Loucy (cell line): ENCODE measurements around the gene COL9A1.

Source experiments
- H2AFZ ChIP-seq: fragments of 200-600 bp; sonication (generic); 2 replicates; pipeline ENCODE4 v1.6.0; 2016; ENCODE audit warnings: antibody characterized with exemption, mild to moderate bottlenecking, low read length, moderate library complexity
- H3F3A ChIP-seq: fragments of 200-600 bp; 2 replicates; pipeline ENCODE4 v1.6.0; 2016; ENCODE audit warnings: antibody characterized with exemption, low read depth, mild to moderate bottlenecking
- H3K27me3 ChIP-seq: fragments of 200-600 bp; sonication (generic); 2 replicates; pipeline ENCODE4 v1.6.1; 2014; ENCODE audit warnings: low read length, mild to moderate bottlenecking; ENCODE audit not compliant: insufficient read depth, poor library complexity, severe bottlenecking
- H3K36me3 ChIP-seq: fragments of 200-600 bp; sonication (generic); 2 replicates; pipeline ENCODE4 v1.6.1; 2016; ENCODE audit warnings: low read length; ENCODE audit not compliant: insufficient read depth
- H3K4me1 ChIP-seq: fragments of 200-600 bp; sonication (generic); 2 replicates; pipeline ENCODE4 v1.5.1; 2014; ENCODE audit warnings: low read length, mild to moderate bottlenecking; ENCODE audit not compliant: insufficient read depth, poor library complexity, severe bottlenecking
- H3K4me2 ChIP-seq: fragments of 200-600 bp; sonication (generic); 2 replicates; pipeline ENCODE4 v1.6.0; 2014; ENCODE audit warnings: antibody characterized with exemption, low read length, low read depth, mild to moderate bottlenecking; ENCODE audit not compliant: poor library complexity, severe bottlenecking
- H3K4me3 ChIP-seq: fragments of 200-600 bp; sonication (generic); 2 replicates; pipeline ENCODE4 v1.5.1; 2014; ENCODE audit warnings: low read length, mild to moderate bottlenecking, mixed read lengths; ENCODE audit not compliant: poor library complexity, severe bottlenecking
- H3K79me2 ChIP-seq: fragments of 200-600 bp; sonication (generic); 2 replicates; pipeline ENCODE4 v1.6.1; 2014; ENCODE audit warnings: low read length; ENCODE audit not compliant: insufficient read depth
- H3K9ac ChIP-seq: fragments of 200-600 bp; sonication (generic); 2 replicates; pipeline ENCODE4 v1.6.0; 2014; ENCODE audit warnings: mild to moderate bottlenecking, low read depth, low read length, moderate library complexity; ENCODE audit not compliant: poor library complexity, severe bottlenecking
- H3K9me2 ChIP-seq: fragments of 200-600 bp; sonication (generic); replicated peaks from 2 replicates; pipeline ENCODE4 v1.6.1; 2016; ENCODE audit warnings: low read depth, low read length, mixed read lengths
- H3K9me3 ChIP-seq: fragments of 200-600 bp; sonication (generic); 2 replicates; pipeline ENCODE4 v1.6.1; 2014; ENCODE audit warnings: mild to moderate bottlenecking, antibody characterized with exemption, low read length, low read depth; ENCODE audit not compliant: insufficient read depth
- H4K20me1 ChIP-seq: fragments of 200-600 bp; sonication (generic); 2 replicates; pipeline ENCODE4 v1.6.0; 2014; ENCODE audit warnings: antibody characterized with exemption, low read length, mild to moderate bottlenecking; ENCODE audit not compliant: insufficient read depth, poor library complexity, severe bottlenecking
- EZH2phosphoT487 ChIP-seq: fragments of 200-600 bp; IDR thresholded peaks from 2 replicates; pipeline ENCODE4 v1.6.1; 2018; ENCODE audit warnings: antibody characterized with exemption, mild to moderate bottlenecking, moderate library complexity, borderline replicate concordance
- TF ChIP-seq, protein P1 (sequence below): fragments of 200-600 bp; sonication (generic); conservative IDR thresholded peaks from 2 replicates; pipeline ENCODE4 v1.5.1; 2014; ENCODE audit warnings: mild to moderate bottlenecking, antibody characterized with exemption, low read length

COL9A1 gene

DNA sequence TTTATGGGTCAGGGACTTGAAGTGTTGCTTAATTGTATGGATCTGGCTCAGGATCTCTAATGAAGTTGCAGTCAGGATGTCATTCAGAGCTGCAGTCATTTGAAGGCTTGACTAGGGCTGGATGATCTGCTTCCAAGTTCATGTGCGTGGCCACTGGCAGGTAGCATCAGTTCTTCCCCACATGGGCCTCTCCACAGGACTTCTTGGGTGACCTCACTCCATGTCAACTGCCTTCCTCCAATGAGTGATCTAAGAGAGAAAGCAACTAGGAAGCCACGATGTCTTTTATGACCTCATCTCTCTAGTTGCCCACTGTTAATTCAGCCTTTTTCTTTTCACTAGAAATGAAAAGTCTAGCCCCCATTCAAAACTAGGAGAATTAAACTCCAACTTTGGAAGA, 104.1 kb downstream of the COL9A1 start:
- Histone ChIP-seq H3K36me3 (no peaks in the 10 kb centered on the region), H3K79me2 (no peaks in the 10 kb centered on the region), H3F3A (no peaks in the 10 kb centered on the region), H4K20me1 (no peaks in the 10 kb centered on the region), H3K9me3 (no peaks in the 10 kb centered on the region), H3K4me1 (peaks cover 5% of the 10 kb centered on the region), H3K4me3 (no peak overlapping the region), H3K4me2 (no peak overlapping the region), H2AFZ (no peak overlapping the region), H3K27me3 (no peaks in the 10 kb centered on the region), H3K9me2 (no peaks in the 10 kb centered on the region), H3K9ac (no peak overlapping the region)
- TF ChIP-seq, protein P1, sequence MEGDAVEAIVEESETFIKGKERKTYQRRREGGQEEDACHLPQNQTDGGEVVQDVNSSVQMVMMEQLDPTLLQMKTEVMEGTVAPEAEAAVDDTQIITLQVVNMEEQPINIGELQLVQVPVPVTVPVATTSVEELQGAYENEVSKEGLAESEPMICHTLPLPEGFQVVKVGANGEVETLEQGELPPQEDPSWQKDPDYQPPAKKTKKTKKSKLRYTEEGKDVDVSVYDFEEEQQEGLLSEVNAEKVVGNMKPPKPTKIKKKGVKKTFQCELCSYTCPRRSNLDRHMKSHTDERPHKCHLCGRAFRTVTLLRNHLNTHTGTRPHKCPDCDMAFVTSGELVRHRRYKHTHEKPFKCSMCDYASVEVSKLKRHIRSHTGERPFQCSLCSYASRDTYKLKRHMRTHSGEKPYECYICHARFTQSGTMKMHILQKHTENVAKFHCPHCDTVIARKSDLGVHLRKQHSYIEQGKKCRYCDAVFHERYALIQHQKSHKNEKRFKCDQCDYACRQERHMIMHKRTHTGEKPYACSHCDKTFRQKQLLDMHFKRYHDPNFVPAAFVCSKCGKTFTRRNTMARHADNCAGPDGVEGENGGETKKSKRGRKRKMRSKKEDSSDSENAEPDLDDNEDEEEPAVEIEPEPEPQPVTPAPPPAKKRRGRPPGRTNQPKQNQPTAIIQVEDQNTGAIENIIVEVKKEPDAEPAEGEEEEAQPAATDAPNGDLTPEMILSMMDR: no peak
- no peak for TF ChIP-seq EZH2phosphoT487

DNA sequence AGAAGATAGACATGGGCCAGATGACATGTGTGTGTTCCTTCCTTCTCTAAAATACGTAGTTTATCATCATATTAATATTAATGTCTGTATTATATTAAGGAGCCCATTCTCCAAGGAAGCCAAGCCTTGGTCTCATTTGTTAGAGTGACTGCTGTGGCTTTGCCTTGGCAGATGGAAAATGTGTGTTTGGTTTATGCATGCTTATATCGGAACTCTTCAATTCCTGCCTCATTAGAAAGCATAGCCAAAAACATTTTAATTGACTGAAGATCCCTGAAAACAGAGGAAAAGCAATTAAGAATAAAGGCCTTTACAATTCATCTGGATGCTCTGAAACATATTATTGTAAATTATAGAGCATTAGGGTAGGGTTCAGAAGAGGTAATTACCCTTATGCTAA, 106.4 kb downstream of the COL9A1 start:
- no peaks in the 10 kb centered on the region for H3K27me3 ChIP-seq
- H3K4me3 ChIP-seq: no peak overlapping the region
- no peaks in the 10 kb centered on the region for H3K9me3 ChIP-seq
- H3F3A ChIP-seq: no peaks in the 10 kb centered on the region
- no peaks in the 10 kb centered on the region for H3K79me2 ChIP-seq
- TF ChIP-seq EZH2phosphoT487: no peak
- TF ChIP-seq, protein P1: no peak
- H3K9ac ChIP-seq: no peak overlapping the region
- no peaks in the 10 kb centered on the region for H3K4me1 ChIP-seq
- H3K9me2 ChIP-seq: no peaks in the 10 kb centered on the region
- H3K36me3 ChIP-seq: no peaks in the 10 kb centered on the region
- no peak overlapping the region for H3K4me2 ChIP-seq
- no peaks in the 10 kb centered on the region for H4K20me1 ChIP-seq
- no peak overlapping the region for H2AFZ ChIP-seq

GRCh38 chr6:70194421-70194820, 108.5 kb downstream of the COL9A1 start:
- Histone ChIP-seq H3K4me2 (no peak overlapping the region), H3K9me2 (no peaks in the 10 kb centered on the region), H3K79me2 (no peaks in the 10 kb centered on the region), H3F3A (no peaks in the 10 kb centered on the region), H3K27me3 (no peaks in the 10 kb centered on the region), H3K36me3 (no peaks in the 10 kb centered on the region), H4K20me1 (no peaks in the 10 kb centered on the region), H3K9ac (no peak overlapping the region), H3K9me3 (no peaks in the 10 kb centered on the region), H3K4me1 (no peaks in the 10 kb centered on the region), H3K4me3 (no peak overlapping the region), H2AFZ (no peak overlapping the region)
- no peak for TF ChIP-seq EZH2phosphoT487
- TF ChIP-seq, protein P1: no peak
